H1 (cell line): Measurements from ENCODE around the gene USP13. TPM values are rescaled to one million over a fixed set of nuclear protein-coding genes. Genes with fewer than 3 reads are reported as not detected.

Experiments used
- CTCF ChIA-PET: fragments of 300-600 bp; sonication (Branson Sonifier 250); formaldehyde crosslinking; loops from one replicate; lab custom pipeline; 2021; ENCODE audit not compliant: partially characterized antibody; lab: Charles Lee
- POLR2A ChIA-PET: fragments of 300-600 bp; sonication (Branson Sonifier 250); formaldehyde crosslinking; loops from one replicate; lab custom pipeline; 2021; ENCODE audit warnings: inconsistent platforms; ENCODE audit not compliant: partially characterized antibody; lab: Charles Lee
- DNase-seq, 2 experiments: peaks; one replicate each; pipeline versions ENCODE4 v3.0.0 to v3.0.0-alpha.2; 2010 to 2022; ENCODE audit warnings: low spot score in 2 of 2, low read depth in 1 of 2, mixed read lengths in 1 of 2
- FAIRE-seq: peaks from 2 replicates; lab custom pipeline; 2011; peaks lifted over from hg19 to GRCh38; lab: Jason Lieb, UNC
- H2AFZ ChIP-seq: 2 replicates; pipeline ENCODE4 v1.8.1; 2012; ENCODE audit warnings: low read length, inconsistent platforms
- H2AK5ac ChIP-seq: 2 replicates; pipeline ENCODE4 v1.6.1; 2013; ENCODE audit warnings: low read depth, low read length
- H2BK120ac ChIP-seq: replicated peaks from 2 replicates; pipeline ENCODE3; 2013; ENCODE audit warnings: low read depth, low read length, inconsistent platforms
- H2BK12ac ChIP-seq: 2 replicates; pipeline ENCODE4 v1.6.1; 2013; ENCODE audit warnings: low read depth, low read length
- H2BK15ac ChIP-seq: 2 replicates; pipeline ENCODE4 v1.6.1; 2013; ENCODE audit warnings: low read length
- H2BK20ac ChIP-seq: 2 replicates; pipeline ENCODE4 v1.6.1; 2013; ENCODE audit warnings: low read length
- H2BK5ac ChIP-seq: 2 replicates; pipeline ENCODE4 v1.6.1; 2013; ENCODE audit warnings: low read depth, low read length
- H3K14ac ChIP-seq: 2 replicates; pipeline ENCODE4 v1.6.1; 2013; ENCODE audit warnings: inconsistent platforms; ENCODE audit not compliant: insufficient read length
- H3K18ac ChIP-seq: 2 replicates; pipeline ENCODE4 v1.6.1; 2013; ENCODE audit warnings: low read length; ENCODE audit errors: extremely low read depth
- H3K23ac ChIP-seq: 2 replicates; pipeline ENCODE4 v1.6.1; 2013; ENCODE audit warnings: inconsistent platforms; ENCODE audit not compliant: insufficient read length
- H3K23me2 ChIP-seq: 2 replicates; pipeline ENCODE4 v1.6.1; 2013; ENCODE audit warnings: low read depth, low read length
- H3K27ac ChIP-seq: 2 replicates; pipeline ENCODE4 v1.6.1; 2011; ENCODE audit warnings: low read depth, low read length, inconsistent platforms
- H3K27me3 ChIP-seq, 4 experiments: replicated peaks in 1 of 4; 1 replicate in 1 of 4; 2 replicates in 3 of 4; pipeline versions ENCODE4 v1.6.1 to v1.8.1; 2011 to 2013; ENCODE audit warnings: low read length in 3 of 4, mild to moderate bottlenecking in 3 of 4, inconsistent platforms in 2 of 4, mixed read lengths in 2 of 4, moderate library complexity in 1 of 4; ENCODE audit not compliant: control insufficient read depth in 3 of 4, insufficient read depth in 3 of 4; ENCODE audit errors: extremely low read depth in 1 of 4
- H3K36me3 ChIP-seq, 4 experiments: 2 replicates each; pipeline versions ENCODE4 v1.6.1 to v1.8.1; 2011 to 2013; ENCODE audit warnings: mild to moderate bottlenecking in 4 of 4, low read length in 3 of 4, moderate library complexity in 2 of 4, control low read depth in 1 of 4, inconsistent platforms in 1 of 4; ENCODE audit not compliant: insufficient read depth in 4 of 4, control insufficient read depth in 2 of 4
- H3K4ac ChIP-seq: replicated peaks from 2 replicates; pipeline ENCODE3; 2013; ENCODE audit warnings: low read length, low read depth, mixed read lengths, inconsistent platforms; ENCODE audit not compliant: insufficient read length
- H3K4me1 ChIP-seq, 4 experiments: replicated peaks in 1 of 4; 1 replicate in 1 of 4; 2 replicates in 3 of 4; pipeline versions ENCODE4 v1.6.1 to v1.8.1; 2011 to 2013; ENCODE audit warnings: low read length in 3 of 4, inconsistent platforms in 2 of 4, mixed read lengths in 1 of 4; ENCODE audit not compliant: insufficient read depth in 4 of 4, control insufficient read depth in 3 of 4
- H3K4me2 ChIP-seq, 2 experiments: 2 replicates each; pipeline versions ENCODE4 v1.6.1 to v1.8.1; 2011 to 2013; ENCODE audit warnings: low read depth in 2 of 2, low read length in 2 of 2, control low read depth in 1 of 2, inconsistent platforms in 1 of 2, mild to moderate bottlenecking in 1 of 2; ENCODE audit not compliant: insufficient read depth in 1 of 2
- H3K4me3 ChIP-seq, 4 experiments: fragments of 200-600, 300-600 bp in 1 of 4; sonication (generic), shearing (Covaris generic), sonication (Bioruptor Twin) in 1 of 4; 2 replicates each; pipeline versions ENCODE4 v1.5.1 to v1.8.1; 2011 to 2016; ENCODE audit warnings: low read length in 4 of 4, low read depth in 3 of 4, control low read depth in 2 of 4, inconsistent platforms in 2 of 4, mild to moderate bottlenecking in 2 of 4, mixed read lengths in 1 of 4, moderate library complexity in 1 of 4; ENCODE audit not compliant: insufficient read depth in 2 of 4; ENCODE audit errors: extremely low read depth in 1 of 4
- H3K56ac ChIP-seq: replicated peaks from 2 replicates; pipeline ENCODE3; 2013; ENCODE audit warnings: low read depth, mild to moderate bottlenecking, mixed read lengths, low read length, inconsistent platforms; ENCODE audit not compliant: insufficient read length
- H3K79me1 ChIP-seq: 2 replicates; pipeline ENCODE4 v1.6.1; 2013; ENCODE audit warnings: low read depth, low read length, control low read depth
- H3K79me2 ChIP-seq, 2 experiments: 2 replicates each; pipeline versions ENCODE4 v1.6.1 to v1.8.1; 2012 to 2013; ENCODE audit warnings: low read length in 2 of 2, mild to moderate bottlenecking in 2 of 2, inconsistent platforms in 1 of 2; ENCODE audit not compliant: insufficient read depth in 2 of 2, control insufficient read depth in 1 of 2
- H3K9ac ChIP-seq, 4 experiments: replicated peaks in 1 of 4; 1 replicate in 1 of 4; 2 replicates in 3 of 4; pipeline versions ENCODE4 v1.6.1 to v1.8.1; 2011 to 2013; ENCODE audit warnings: low read depth in 3 of 4, low read length in 3 of 4, control low read depth in 2 of 4, mild to moderate bottlenecking in 2 of 4, moderate library complexity in 2 of 4, inconsistent platforms in 1 of 4; ENCODE audit errors: extremely low read depth in 1 of 4
- H3K9me3 ChIP-seq, 2 experiments: 2 replicates each; pipeline versions ENCODE4 v1.6.1 to v1.8.1; 2012 to 2013; ENCODE audit warnings: mild to moderate bottlenecking in 2 of 2, moderate library complexity in 2 of 2, control low read depth in 1 of 2, inconsistent platforms in 1 of 2, low read depth in 1 of 2, low read length in 1 of 2, mixed read lengths in 1 of 2; ENCODE audit not compliant: insufficient read depth in 2 of 2
- H4K20me1 ChIP-seq, 2 experiments: replicated peaks in 1 of 2; 2 replicates each; pipeline versions ENCODE3 to v1.8.1; 2011 to 2013; ENCODE audit warnings: inconsistent platforms in 2 of 2, low read length in 2 of 2, mild to moderate bottlenecking in 1 of 2; ENCODE audit not compliant: insufficient read depth in 2 of 2, control insufficient read depth in 1 of 2
- H4K5ac ChIP-seq: 2 replicates; pipeline ENCODE4 v1.6.1; 2013; ENCODE audit warnings: low read length, low read depth, mixed read lengths, inconsistent platforms; ENCODE audit not compliant: insufficient read length
- H4K8ac ChIP-seq: 2 replicates; pipeline ENCODE4 v1.8.0; 2013; ENCODE audit warnings: mild to moderate bottlenecking, moderate library complexity, low read length, inconsistent platforms; ENCODE audit not compliant: insufficient read depth; ENCODE audit errors: extremely low read depth
- H4K91ac ChIP-seq: replicated peaks from 2 replicates; pipeline ENCODE3; 2013; ENCODE audit warnings: low read length, mixed read lengths, inconsistent platforms; ENCODE audit not compliant: insufficient read length
- CTCF ChIP-seq, 3 experiments: IDR thresholded peaks; 1 replicate in 2 of 3; 2 replicates in 1 of 3; pipeline versions ENCODE4 v1.5.1 to v1.6.1; 2011; ENCODE audit warnings: low read length in 3 of 3, mild to moderate bottlenecking in 3 of 3, inconsistent platforms in 2 of 3, low read depth in 1 of 3, moderate library complexity in 1 of 3; ENCODE audit not compliant: insufficient read depth in 1 of 3; ENCODE audit errors: control extremely low read depth in 1 of 3
- SRF ChIP-seq: IDR thresholded peaks from 2 replicates; pipeline ENCODE4 v1.6.1; 2011; ENCODE audit warnings: mild to moderate bottlenecking, low read depth, low read length, moderate library complexity
- WGBS, 2 experiments: shearing (Covaris generic) in 1 of 2; methylation state at CpG; one replicate each; pipeline versions ENCODE4 v1.1.6 to v1.1.7; 2013 to 2015; ENCODE audit warnings: low lambda C conversion rate in 2 of 2, mixed read lengths in 2 of 2, inconsistent platforms in 1 of 2, low coverage in 1 of 2, missing lambda C conversion rate in 1 of 2; ENCODE audit not compliant: insufficient replicate concordance in 2 of 2, insufficient coverage in 1 of 2, insufficient read length in 1 of 2; ENCODE audit errors: extremely low coverage in 1 of 2, missing lambda C conversion rate in 1 of 2; 5-methylcytosine and 5-hydroxymethylcytosine counted together
- polyA plus RNA-seq, 7 experiments: library from polyadenylated mRNA; depleted of rRNA in 3 of 7; stranded (reverse) in 5 of 7; unstranded in 2 of 7; fragments of >200 nt in 5 of 7; fragments of 200-250 nt in 2 of 7; gene quantifications; 1 replicate in 5 of 7; 2 replicates in 1 of 7; 4 replicates in 1 of 7; pipeline versions ENCODE4 v1.2.1 to v1.2.3, GENCODE V29; 2011 to 2013; ENCODE audit warnings: missing spikeins in 2 of 7, mixed read lengths in 2 of 7
- total RNA-seq: library from RNA; stranded (reverse); fragmentation: NEBNext Ultra II Directional; extraction: Animal tissue kit (Norgen Biotek cat#: 25700); gene quantifications from 2 replicates; pipeline ENCODE4 v1.2.1, GENCODE V29; 2021

The USP13 gene
- total and polyA plus RNA-seq, 2 of the 8 experiments (the other 6 are each of a cell fraction or from before 2014, with no cell fraction given) = 7.9 to 25.9 TPM

GRCh38 chr3:179716811-179717210 is 64.0 kb downstream of the USP13 start:
- Histone ChIP-seq H2BK15ac (no peak overlapping the region), H2BK120ac (no peak overlapping the region), H2AK5ac (no peak overlapping the region), H3K9me3 (no peaks in the 10 kb centered on the region), H4K91ac (no peak overlapping the region), H3K27me3 (no peaks in the 10 kb centered on the region), H3K27ac (no peak overlapping the region), H3K23me2 (no peaks in the 10 kb centered on the region), H3K4me1 (peaks cover 3 to 10% (median 7%) of the 10 kb centered on the region in 4 experiments; a peak in 5 of 7 replicates), H4K20me1 (peaks cover 0 to 3% of the 10 kb centered on the region in 2 experiments), H3K36me3 (peaks cover 0 to 5% (median 3%) of the 10 kb centered on the region in 4 experiments; a peak in 4 of 8 replicates), H2AFZ (no peak overlapping the region), H3K4me2 (no peak overlapping the region), H3K9ac (no peak overlapping the region), H3K79me2 (no peaks in the 10 kb centered on the region), H4K5ac (no peak overlapping the region), H3K18ac (no peak overlapping the region), H3K4me3 (no peak overlapping the region), H2BK12ac (no peak overlapping the region), H3K79me1 (peaks cover 2% of the 10 kb centered on the region; the same call in 1 of the 2 replicates), H2BK20ac (no peak overlapping the region), H3K4ac (no peak overlapping the region), H2BK5ac (no peak overlapping the region), H4K8ac (no peak overlapping the region), H3K56ac (no peak overlapping the region), H3K14ac (no peak overlapping the region), H3K23ac (no peak overlapping the region)
- TF ChIP-seq CTCF (IDR thresholded peaks at IDR 0.05; ENCODE audit: control extremely low read depth in 1 of 3, insufficient read depth in 1 of 3, low read depth in 1 of 3, low read length in 3 of 3) (no peak), SRF (no peak)
- DNase-seq (no peak), FAIRE-seq (no peak)
- POLR2A ChIA-PET = interaction anchor here (1.3 kb wide), 1 partner anchor 22 kb away, joined by 3 read pairs; no protein-coding TSS in a partner anchor
- WGBS, 2 experiments = 90% methylated on average over 2 of the region's 2 CpGs; no CpG with 5 or more reads in 1 of the 2 experiments
- CTCF ChIA-PET = interaction anchor here (0.5 kb wide), 1 partner anchor 1491 kb away, joined by 4 read pairs; no protein-coding TSS in a partner anchor
